GM12878 (cell line): ENCODE measurements around the gene AKAP11. TPM values are rescaled to one million over a fixed set of nuclear protein-coding genes. Genes with fewer than 3 reads are reported as not detected.

ENCODE experiments used
- ATAC-seq: fragments of 200-7000 bp; cut with Tn5 transposase; 3 replicates; pipeline ENCODE4 v1.9.1; 2020; ENCODE audit warnings: mild to moderate bottlenecking, moderate library complexity
- BruUV-seq: library from RNA; stranded (reverse); fragments of 400-500 nt; replicated peaks from 2 replicates; lab custom pipeline; 2021; lab: Mats Ljungman, UMichigan
- CTCF ChIA-PET: fragments of 300-600 bp; sonication (Branson Sonifier 250); formaldehyde crosslinking; extraction: SDS; loops from one replicate; lab custom pipeline; 2021; ENCODE audit warnings: inconsistent platforms; lab: Yijun Ruan, JAX
- POLR2A ChIA-PET: fragments of 350-600 bp; formaldehyde crosslinking; extraction: SDS; loops from one replicate; lab custom pipeline; 2021; ENCODE audit warnings: inconsistent platforms; lab: Charles Lee
- RAD21 ChIA-PET: fragments of 300-600 bp; sonication (Branson Sonifier 250); formaldehyde crosslinking; loops from one replicate; lab custom pipeline; 2023; ENCODE audit warnings: antibody characterized with exemption; ENCODE audit not compliant: unreplicated experiment; lab: Charles Lee
- SMC1A ChIA-PET: fragments of 300-600 bp; sonication (Branson Sonifier 250); formaldehyde crosslinking; loops from one replicate; lab custom pipeline; 2023; ENCODE audit not compliant: unreplicated experiment, uncharacterized antibody; lab: Charles Lee
- DNase-seq: peaks from one replicate; pipeline ENCODE4 v3.0.0-alpha.2; 2011; ENCODE audit warnings: low read depth, low spot score
- FAIRE-seq: peaks from 3 replicates; lab custom pipeline; 2011; peaks lifted over from hg19 to GRCh38; lab: Jason Lieb, UNC
- H2AFZ ChIP-seq: 2 replicates; pipeline ENCODE4 v1.6.0; 2011; ENCODE audit warnings: low read depth, low read length, control low read depth; ENCODE audit not compliant: control insufficient read depth
- H3K27ac ChIP-seq: 2 replicates; pipeline ENCODE4 v1.5.1; 2011; ENCODE audit warnings: control low read depth; ENCODE audit not compliant: control insufficient read depth, insufficient read depth
- H3K27me3 ChIP-seq, 2 experiments: replicated peaks in 1 of 2; 2 replicates each; pipeline versions ENCODE4 v1.6.0 to v1.6.1; 2011; ENCODE audit warnings: low read length in 1 of 2; ENCODE audit not compliant: control insufficient read depth in 2 of 2, insufficient read depth in 2 of 2
- H3K36me3 ChIP-seq, 2 experiments: 2 replicates each; pipeline ENCODE4 v1.5.1; 2011; ENCODE audit warnings: low read length in 1 of 2; ENCODE audit not compliant: control insufficient read depth in 2 of 2, insufficient read depth in 2 of 2
- H3K4me1 ChIP-seq: 2 replicates; pipeline ENCODE4 v1.6.1; 2011; ENCODE audit warnings: mild to moderate bottlenecking, low read length, moderate library complexity, mixed read lengths; ENCODE audit not compliant: control insufficient read depth, insufficient read depth
- H3K4me2 ChIP-seq: 2 replicates; pipeline ENCODE4 v1.6.0; 2011; ENCODE audit warnings: control low read depth; ENCODE audit not compliant: control insufficient read depth, insufficient read depth
- H3K4me3 ChIP-seq: fragments of 200-600 bp; sonication (generic); 2 replicates; pipeline ENCODE4 v1.5.1; 2016
- H3K79me2 ChIP-seq: 2 replicates; pipeline ENCODE4 v1.6.0; 2011; ENCODE audit warnings: low read length; ENCODE audit not compliant: control insufficient read depth, insufficient read depth
- H3K9ac ChIP-seq: 2 replicates; pipeline ENCODE4 v1.8.0; 2011; ENCODE audit warnings: low read length, control low read depth, mixed read lengths; ENCODE audit not compliant: control insufficient read depth, insufficient read depth
- H3K9me3 ChIP-seq: replicated peaks from 3 replicates; pipeline ENCODE4 v1.5.1; 2011; ENCODE audit warnings: mild to moderate bottlenecking, low read length; ENCODE audit not compliant: control insufficient read depth, insufficient read depth
- H4K20me1 ChIP-seq: 2 replicates; pipeline ENCODE4 v1.6.0; 2011; ENCODE audit not compliant: control insufficient read depth, insufficient read depth
- BRCA1 ChIP-seq: IDR thresholded peaks from 2 replicates; pipeline ENCODE4 v1.6.1; 2011; ENCODE audit warnings: low read depth, low read length, improper control_type of control experiment
- CHD2 ChIP-seq: IDR thresholded peaks from 2 replicates; pipeline ENCODE4 v1.6.1; 2011; ENCODE audit warnings: low read depth, low read length, improper control_type of control experiment, borderline replicate concordance
- ESRRA ChIP-seq: IDR thresholded peaks from 2 replicates; pipeline ENCODE4 v1.6.1; 2012; ENCODE audit warnings: mild to moderate bottlenecking, low read length, improper control_type of control experiment
- NFYA ChIP-seq: IDR thresholded peaks from 2 replicates; pipeline ENCODE4 v1.6.1; 2011; ENCODE audit warnings: low read depth, mild to moderate bottlenecking, low read length, improper control_type of control experiment, borderline replicate concordance
- POLR2AphosphoS5 ChIP-seq: IDR thresholded peaks from 2 replicates; pipeline ENCODE4 v1.6.1; 2011; ENCODE audit warnings: mild to moderate bottlenecking, low read length, inconsistent platforms
- RBBP5 ChIP-seq: fragments of 200-600 bp; sonication (generic); conservative IDR thresholded peaks from 2 replicates; pipeline ENCODE4 v1.6.1; 2016
- RELA ChIP-seq: fragments of 450-650 bp; IDR thresholded peaks from 2 replicates; pipeline ENCODE4 v1.8.0; 2014; ENCODE audit warnings: borderline replicate concordance; ENCODE audit not compliant: partially characterized antibody
- TCF12 ChIP-seq: IDR thresholded peaks from 2 replicates; pipeline ENCODE4 v1.6.1; 2011; ENCODE audit warnings: low read depth, mild to moderate bottlenecking, low read length
- ZNF207 ChIP-seq: fragments of 450-650 bp; IDR thresholded peaks from 2 replicates; pipeline ENCODE4 v1.6.1; 2014; ENCODE audit warnings: antibody characterized with exemption, mild to moderate bottlenecking, borderline replicate concordance
- ZSCAN29 ChIP-seq: fragments of 450-650 bp; IDR thresholded peaks from 2 replicates; pipeline ENCODE4 v1.6.1; 2017; ENCODE audit warnings: mild to moderate bottlenecking, moderate library complexity
- WGBS: methylation state at CpG from one replicate; pipeline ENCODE4 v1.1.6; 2016; ENCODE audit warnings: low lambda C conversion rate; ENCODE audit not compliant: insufficient replicate concordance, insufficient coverage; ENCODE audit errors: missing lambda C conversion rate; 5-methylcytosine and 5-hydroxymethylcytosine counted together
- in situ Hi-C: fragments of 300-500 bp; cut with MboI; formaldehyde crosslinking; loops from 9 replicates; pipeline ENCODE4 v1.14.3; 2018; ENCODE audit warnings: mixed read lengths
- intact Hi-C: fragments of 100-400 bp; cut with micrococcal nuclease; formaldehyde crosslinking; loops from one replicate; pipeline ENCODE4 v1.14.2; 2022; ENCODE audit not compliant: unreplicated experiment
- polyA plus RNA-seq, 11 experiments: library from polyadenylated mRNA; depleted of rRNA in 4 of 11; unstranded in 6 of 11; stranded (reverse) in 5 of 11; fragments of >200 nt; fragmentation: Nextera tagmentation in 4 of 11; fragmentation: Illumina TruSeq in 1 of 11; extraction: Ambion mirVana in 4 of 11; extraction: Trizol in 1 of 11; gene quantifications; 1 replicate in 1 of 11; 2 replicates in 10 of 11; pipeline versions ENCODE4 v1.2.1 to v1.2.3, GENCODE V29; 2011 to 2016; ENCODE audit warnings: inconsistent platforms in 2 of 11, missing spikeins in 2 of 11, low read depth in 1 of 11
- total RNA-seq, 4 experiments: library from RNA; depleted of rRNA in 3 of 4; stranded (reverse); fragments of >200 nt in 3 of 4; fragmentation: Illumina TruSeq in 1 of 4; extraction: Trizol in 1 of 4; gene quantifications; 2 replicates each; pipeline versions ENCODE4 v1.2.1 to v1.2.3, GENCODE V29; 2013 to 2021
- TF ChIP-seq, protein P1 (sequence below): IDR thresholded peaks from 2 replicates; pipeline ENCODE4 v1.6.1; 2012; ENCODE audit warnings: improper control_type of control experiment, low read depth, low read length; ENCODE audit not compliant: insufficient replicate concordance
- TF ChIP-seq, protein P2 (sequence below): fragments of 450-650 bp; IDR thresholded peaks from 2 replicates; pipeline ENCODE4 v1.6.1; 2017; ENCODE audit warnings: antibody characterized with exemption, mild to moderate bottlenecking, moderate library complexity
- TF ChIP-seq, protein P3 (sequence below): fragments of 450-650 bp; IDR thresholded peaks from 2 replicates; pipeline ENCODE4 v1.6.1; 2017; ENCODE audit warnings: mild to moderate bottlenecking

AKAP11 gene
- total and polyA plus RNA-seq, 10 of the 15 experiments (the other 5 are each of a cell fraction or from before 2014, with no cell fraction given) = 4.8 to 36.8 (median 17.9) TPM

DNA sequence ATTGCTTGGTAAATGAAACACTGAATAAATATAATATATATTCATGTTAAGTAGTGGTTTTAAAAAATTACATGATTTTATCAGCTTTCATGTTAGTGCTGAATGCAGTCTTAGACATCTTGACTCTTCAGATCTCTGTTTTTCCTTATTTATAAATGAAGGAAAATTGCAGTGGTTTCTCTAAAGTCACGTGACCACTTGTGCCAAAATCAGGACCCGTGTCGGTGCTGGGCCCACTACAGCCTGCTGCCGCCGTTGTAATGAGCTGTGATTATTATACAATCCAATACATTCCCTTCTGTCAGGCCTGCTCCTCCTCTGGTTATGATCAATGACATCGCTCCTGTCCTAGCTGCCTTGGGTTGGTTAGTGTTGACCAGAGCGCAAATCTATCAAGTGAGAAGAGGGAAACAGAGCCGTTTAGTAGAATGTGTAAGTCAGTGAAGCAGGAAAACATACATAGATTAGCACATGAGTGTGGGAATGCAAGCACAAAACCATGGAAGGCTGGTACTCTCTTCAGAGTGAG lies 88.2 kb downstream of the AKAP11 start (continued):
- TF ChIP-seq, protein P1, sequence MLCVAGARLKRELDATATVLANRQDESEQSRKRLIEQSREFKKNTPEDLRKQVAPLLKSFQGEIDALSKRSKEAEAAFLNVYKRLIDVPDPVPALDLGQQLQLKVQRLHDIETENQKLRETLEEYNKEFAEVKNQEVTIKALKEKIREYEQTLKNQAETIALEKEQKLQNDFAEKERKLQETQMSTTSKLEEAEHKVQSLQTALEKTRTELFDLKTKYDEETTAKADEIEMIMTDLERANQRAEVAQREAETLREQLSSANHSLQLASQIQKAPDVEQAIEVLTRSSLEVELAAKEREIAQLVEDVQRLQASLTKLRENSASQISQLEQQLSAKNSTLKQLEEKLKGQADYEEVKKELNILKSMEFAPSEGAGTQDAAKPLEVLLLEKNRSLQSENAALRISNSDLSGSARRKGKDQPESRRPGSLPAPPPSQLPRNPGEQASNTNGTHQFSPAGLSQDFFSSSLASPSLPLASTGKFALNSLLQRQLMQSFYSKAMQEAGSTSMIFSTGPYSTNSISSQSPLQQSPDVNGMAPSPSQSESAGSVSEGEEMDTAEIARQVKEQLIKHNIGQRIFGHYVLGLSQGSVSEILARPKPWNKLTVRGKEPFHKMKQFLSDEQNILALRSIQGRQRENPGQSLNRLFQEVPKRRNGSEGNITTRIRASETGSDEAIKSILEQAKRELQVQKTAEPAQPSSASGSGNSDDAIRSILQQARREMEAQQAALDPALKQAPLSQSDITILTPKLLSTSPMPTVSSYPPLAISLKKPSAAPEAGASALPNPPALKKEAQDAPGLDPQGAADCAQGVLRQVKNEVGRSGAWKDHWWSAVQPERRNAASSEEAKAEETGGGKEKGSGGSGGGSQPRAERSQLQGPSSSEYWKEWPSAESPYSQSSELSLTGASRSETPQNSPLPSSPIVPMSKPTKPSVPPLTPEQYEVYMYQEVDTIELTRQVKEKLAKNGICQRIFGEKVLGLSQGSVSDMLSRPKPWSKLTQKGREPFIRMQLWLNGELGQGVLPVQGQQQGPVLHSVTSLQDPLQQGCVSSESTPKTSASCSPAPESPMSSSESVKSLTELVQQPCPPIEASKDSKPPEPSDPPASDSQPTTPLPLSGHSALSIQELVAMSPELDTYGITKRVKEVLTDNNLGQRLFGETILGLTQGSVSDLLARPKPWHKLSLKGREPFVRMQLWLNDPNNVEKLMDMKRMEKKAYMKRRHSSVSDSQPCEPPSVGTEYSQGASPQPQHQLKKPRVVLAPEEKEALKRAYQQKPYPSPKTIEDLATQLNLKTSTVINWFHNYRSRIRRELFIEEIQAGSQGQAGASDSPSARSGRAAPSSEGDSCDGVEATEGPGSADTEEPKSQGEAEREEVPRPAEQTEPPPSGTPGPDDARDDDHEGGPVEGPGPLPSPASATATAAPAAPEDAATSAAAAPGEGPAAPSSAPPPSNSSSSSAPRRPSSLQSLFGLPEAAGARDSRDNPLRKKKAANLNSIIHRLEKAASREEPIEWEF = no peak

DNA sequence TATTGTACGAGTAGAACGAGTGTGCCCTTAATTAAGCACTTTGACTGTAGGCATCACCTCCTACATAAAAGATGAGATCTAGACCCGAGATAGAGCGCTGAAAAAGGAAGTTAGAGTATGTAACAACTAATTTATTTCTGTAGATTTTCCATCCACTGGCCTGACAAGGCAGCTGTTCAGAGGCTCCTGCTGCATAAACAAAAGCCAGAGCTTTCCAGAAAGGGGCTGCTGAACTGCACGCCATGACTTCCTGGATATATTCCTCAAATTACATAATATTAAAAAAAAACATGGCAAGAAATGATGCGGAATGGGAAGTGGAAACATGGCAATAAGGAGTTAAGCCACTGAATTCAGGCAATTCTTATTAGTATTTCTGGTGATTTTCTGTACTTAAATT lies 89.7 kb downstream of the AKAP11 start:
- POLR2A ChIA-PET = no interaction called here
- H3K4me2 ChIP-seq = no peak overlapping the region
- WGBS = 57% methylated on average over 6 of the region's 6 CpGs
- H3K9me3 ChIP-seq = no peaks in the 10 kb centered on the region; the same call in 2 of the 3 replicates
- H4K20me1 ChIP-seq = no peaks in the 10 kb centered on the region
- no peak overlapping the region for H3K27ac ChIP-seq
- in situ Hi-C loops (no loop called here), intact Hi-C loops (no loop called here)
- CTCF ChIA-PET = interaction anchor here (1.6 to 1.9 kb wide), 2 partner anchors 15 to 117 kb away, joined by 5 to 6 read pairs; no protein-coding TSS in a partner anchor
- H2AFZ ChIP-seq = peak overlapping the region; percentile 65; the same call in 1 of the 2 replicates
- no peaks in the 10 kb centered on the region for H3K4me1 ChIP-seq
- no peaks in the 10 kb centered on the region for H3K36me3 ChIP-seq
- no peak overlapping the region for H3K9ac ChIP-seq
- BruUV-seq = no TSS peak
- FAIRE-seq (no peak), DNase-seq (no peak), ATAC-seq (no peak)
- RAD21 ChIA-PET = no interaction called here
- SMC1A ChIA-PET = interaction anchor here (0.9 to 3.5 kb wide), 7 partner anchors 8 to 57 kb away, joined by 3 to 12 read pairs (median 7); no protein-coding TSS in a partner anchor
- no peaks in the 10 kb centered on the region for H3K79me2 ChIP-seq
- no peak overlapping the region for H3K4me3 ChIP-seq
- H3K27me3 ChIP-seq = no peaks in the 10 kb centered on the region
- TF ChIP-seq TCF12 = no peak
- TF ChIP-seq, protein P2, sequence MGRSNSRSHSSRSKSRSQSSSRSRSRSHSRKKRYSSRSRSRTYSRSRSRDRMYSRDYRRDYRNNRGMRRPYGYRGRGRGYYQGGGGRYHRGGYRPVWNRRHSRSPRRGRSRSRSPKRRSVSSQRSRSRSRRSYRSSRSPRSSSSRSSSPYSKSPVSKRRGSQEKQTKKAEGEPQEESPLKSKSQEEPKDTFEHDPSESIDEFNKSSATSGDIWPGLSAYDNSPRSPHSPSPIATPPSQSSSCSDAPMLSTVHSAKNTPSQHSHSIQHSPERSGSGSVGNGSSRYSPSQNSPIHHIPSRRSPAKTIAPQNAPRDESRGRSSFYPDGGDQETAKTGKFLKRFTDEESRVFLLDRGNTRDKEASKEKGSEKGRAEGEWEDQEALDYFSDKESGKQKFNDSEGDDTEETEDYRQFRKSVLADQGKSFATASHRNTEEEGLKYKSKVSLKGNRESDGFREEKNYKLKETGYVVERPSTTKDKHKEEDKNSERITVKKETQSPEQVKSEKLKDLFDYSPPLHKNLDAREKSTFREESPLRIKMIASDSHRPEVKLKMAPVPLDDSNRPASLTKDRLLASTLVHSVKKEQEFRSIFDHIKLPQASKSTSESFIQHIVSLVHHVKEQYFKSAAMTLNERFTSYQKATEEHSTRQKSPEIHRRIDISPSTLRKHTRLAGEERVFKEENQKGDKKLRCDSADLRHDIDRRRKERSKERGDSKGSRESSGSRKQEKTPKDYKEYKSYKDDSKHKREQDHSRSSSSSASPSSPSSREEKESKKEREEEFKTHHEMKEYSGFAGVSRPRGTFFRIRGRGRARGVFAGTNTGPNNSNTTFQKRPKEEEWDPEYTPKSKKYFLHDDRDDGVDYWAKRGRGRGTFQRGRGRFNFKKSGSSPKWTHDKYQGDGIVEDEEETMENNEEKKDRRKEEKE = no peak
- TF ChIP-seq RELA = no peak
- TF ChIP-seq ESRRA = no peak
- no peak for TF ChIP-seq ZSCAN29
- no peak for TF ChIP-seq BRCA1
- TF ChIP-seq CHD2 = no peak
- no peak for TF ChIP-seq NFYA
- no peak for TF ChIP-seq RBBP5
- no peak for TF ChIP-seq ZNF207
- TF ChIP-seq, protein P3, sequence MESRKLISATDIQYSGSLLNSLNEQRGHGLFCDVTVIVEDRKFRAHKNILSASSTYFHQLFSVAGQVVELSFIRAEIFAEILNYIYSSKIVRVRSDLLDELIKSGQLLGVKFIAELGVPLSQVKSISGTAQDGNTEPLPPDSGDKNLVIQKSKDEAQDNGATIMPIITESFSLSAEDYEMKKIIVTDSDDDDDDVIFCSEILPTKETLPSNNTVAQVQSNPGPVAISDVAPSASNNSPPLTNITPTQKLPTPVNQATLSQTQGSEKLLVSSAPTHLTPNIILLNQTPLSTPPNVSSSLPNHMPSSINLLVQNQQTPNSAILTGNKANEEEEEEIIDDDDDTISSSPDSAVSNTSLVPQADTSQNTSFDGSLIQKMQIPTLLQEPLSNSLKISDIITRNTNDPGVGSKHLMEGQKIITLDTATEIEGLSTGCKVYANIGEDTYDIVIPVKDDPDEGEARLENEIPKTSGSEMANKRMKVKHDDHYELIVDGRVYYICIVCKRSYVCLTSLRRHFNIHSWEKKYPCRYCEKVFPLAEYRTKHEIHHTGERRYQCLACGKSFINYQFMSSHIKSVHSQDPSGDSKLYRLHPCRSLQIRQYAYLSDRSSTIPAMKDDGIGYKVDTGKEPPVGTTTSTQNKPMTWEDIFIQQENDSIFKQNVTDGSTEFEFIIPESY = no peak
- TF ChIP-seq POLR2AphosphoS5 = no peak
